ENCODE results near the gene CIB2.

The CIB2 gene

DNA sequence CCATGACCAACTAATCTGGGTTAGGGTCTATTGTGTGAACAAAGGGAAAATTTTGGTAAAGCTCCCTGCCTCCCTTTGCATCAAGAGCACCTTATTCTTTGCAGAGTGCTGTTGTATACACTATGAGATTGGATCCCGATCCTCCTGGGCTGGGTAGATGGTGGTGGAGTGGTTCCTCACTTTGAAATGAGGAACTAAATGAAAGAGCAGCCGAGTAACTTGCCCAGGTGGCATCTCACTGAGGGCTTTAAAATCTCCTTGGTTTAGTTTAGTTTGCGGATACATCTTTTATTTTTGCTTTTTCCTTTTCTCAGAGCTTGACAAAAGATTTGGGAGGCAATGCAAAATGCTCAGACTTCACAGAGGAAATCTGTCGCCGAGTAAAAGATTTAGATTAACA is 37.4 kb upstream of the CIB2 start:
- Histone ChIP-seq H4K20me1 (ENCODE audit: control insufficient read depth, insufficient read depth, low read depth, low read length) (no peaks in the 10 kb centered on the region), H3K27ac (ENCODE audit: low read depth, low read length) (no peak overlapping the region), H3K4me2 (ENCODE audit: low read length) (no peak overlapping the region), H3K79me2 (ENCODE audit: control insufficient read depth, low read length) (no peaks in the 10 kb centered on the region), H3K4me1 (ENCODE audit: control insufficient read depth, low read length) (peaks cover 30% of the 10 kb centered on the region), H3K9me3 (ENCODE audit: control insufficient read depth, insufficient read depth, low read length) (peaks cover 3% of the 10 kb centered on the region; the same call in 1 of the 2 replicates), H3K4me3 (ENCODE audit: low read length) (no peak overlapping the region), H3K9me2 (replicated peaks; ENCODE audit: control insufficient read depth, low read length) (no peaks in the 10 kb centered on the region), H3K27me3 (ENCODE audit: control insufficient read depth, low read length) (no peaks in the 10 kb centered on the region), H3K36me3 (ENCODE audit: control insufficient read depth, low read length) (peaks cover 84% of the 10 kb centered on the region), H3F3A (ENCODE audit: control insufficient read depth, insufficient read depth) (no peaks in the 10 kb centered on the region)
- TF ChIP-seq CTCF (IDR thresholded peaks at IDR 0.05; ENCODE audit: low read depth, low read length, poor library complexity, severe bottlenecking) (no peak), EZH2phosphoT487 (IDR thresholded peaks at IDR 0.05; ENCODE audit: borderline replicate concordance, low read length) (no peak)

- Histone ChIP-seq H3K27ac (ENCODE audit: low read depth, low read length) (no peak overlapping the region), H3K79me2 (ENCODE audit: control insufficient read depth, low read length) (no peaks in the 10 kb centered on the region), H3K36me3 (ENCODE audit: control insufficient read depth, low read length) (peaks cover 83% of the 10 kb centered on the region), H4K20me1 (ENCODE audit: control insufficient read depth, insufficient read depth, low read depth, low read length) (no peaks in the 10 kb centered on the region), H3K4me1 (ENCODE audit: control insufficient read depth, low read length) (peaks cover 22% of the 10 kb centered on the region), H3K27me3 (ENCODE audit: control insufficient read depth, low read length) (no peaks in the 10 kb centered on the region), H3K4me3 (ENCODE audit: low read length) (no peak overlapping the region), H3K4me2 (ENCODE audit: low read length) (peak overlapping the region; percentile 25), H3K9me2 (replicated peaks; ENCODE audit: control insufficient read depth, low read length) (no peaks in the 10 kb centered on the region), H3F3A (ENCODE audit: control insufficient read depth, insufficient read depth) (no peaks in the 10 kb centered on the region), H3K9me3 (ENCODE audit: control insufficient read depth, insufficient read depth, low read length) (peaks cover 3% of the 10 kb centered on the region; the same call in 1 of the 2 replicates)
- TF ChIP-seq EZH2phosphoT487 (IDR thresholded peaks at IDR 0.05; ENCODE audit: borderline replicate concordance, low read length) (no peak), CTCF (IDR thresholded peaks at IDR 0.05; ENCODE audit: low read depth, low read length, poor library complexity, severe bottlenecking) (no peak)
These were observed 36.1 kb upstream of the CIB2 start for GRCh38 chr15:78167227-78167888.

DNA sequence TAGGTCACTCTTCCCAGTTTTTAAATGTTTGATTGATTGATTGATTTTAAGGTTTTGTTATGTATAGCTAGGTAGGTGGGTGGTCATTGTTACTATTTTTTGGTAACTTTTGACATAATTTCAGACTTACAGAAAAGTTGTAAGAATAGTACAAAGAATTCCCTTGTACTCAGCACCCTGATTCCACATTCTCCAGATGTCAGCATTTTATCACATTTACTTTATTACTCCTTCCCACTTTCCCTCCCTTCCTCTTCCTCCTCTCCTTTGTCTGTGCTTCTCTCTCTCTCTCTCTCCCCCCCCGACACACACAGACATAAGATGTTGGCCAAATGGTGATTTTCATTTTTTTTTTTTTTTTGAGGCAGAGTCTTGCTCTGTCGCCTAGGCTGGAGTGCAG is 32.8 kb upstream of the CIB2 start:
- TF ChIP-seq EZH2phosphoT487 (IDR thresholded peaks at IDR 0.05; ENCODE audit: borderline replicate concordance, low read length): no peak
- TF ChIP-seq CTCF (IDR thresholded peaks at IDR 0.05; ENCODE audit: low read depth, low read length, poor library complexity, severe bottlenecking): no peak
- Histone ChIP-seq H3F3A (ENCODE audit: control insufficient read depth, insufficient read depth) (no peaks in the 10 kb centered on the region), H3K9me3 (ENCODE audit: control insufficient read depth, insufficient read depth, low read length) (no peaks in the 10 kb centered on the region), H3K4me1 (ENCODE audit: control insufficient read depth, low read length) (peaks cover 13% of the 10 kb centered on the region), H3K36me3 (ENCODE audit: control insufficient read depth, low read length) (peaks cover 77% of the 10 kb centered on the region), H3K4me3 (ENCODE audit: low read length) (no peak overlapping the region), H3K4me2 (ENCODE audit: low read length) (no peak overlapping the region), H3K27ac (ENCODE audit: low read depth, low read length) (no peak overlapping the region), H3K9me2 (replicated peaks; ENCODE audit: control insufficient read depth, low read length) (no peaks in the 10 kb centered on the region), H4K20me1 (ENCODE audit: control insufficient read depth, insufficient read depth, low read depth, low read length) (no peaks in the 10 kb centered on the region), H3K27me3 (ENCODE audit: control insufficient read depth, low read length) (no peaks in the 10 kb centered on the region), H3K79me2 (ENCODE audit: control insufficient read depth, low read length) (no peaks in the 10 kb centered on the region)

Data from DOHH2 (cell line).